ENCODE data around the gene AHRR. TPM values are rescaled to one million over a fixed set of nuclear protein-coding genes. Genes with fewer than 3 reads are reported as not detected.

AHRR gene
- total RNA-seq, 2 donors from 2014 or later, result 0.12 to 0.30 TPM

DNA sequence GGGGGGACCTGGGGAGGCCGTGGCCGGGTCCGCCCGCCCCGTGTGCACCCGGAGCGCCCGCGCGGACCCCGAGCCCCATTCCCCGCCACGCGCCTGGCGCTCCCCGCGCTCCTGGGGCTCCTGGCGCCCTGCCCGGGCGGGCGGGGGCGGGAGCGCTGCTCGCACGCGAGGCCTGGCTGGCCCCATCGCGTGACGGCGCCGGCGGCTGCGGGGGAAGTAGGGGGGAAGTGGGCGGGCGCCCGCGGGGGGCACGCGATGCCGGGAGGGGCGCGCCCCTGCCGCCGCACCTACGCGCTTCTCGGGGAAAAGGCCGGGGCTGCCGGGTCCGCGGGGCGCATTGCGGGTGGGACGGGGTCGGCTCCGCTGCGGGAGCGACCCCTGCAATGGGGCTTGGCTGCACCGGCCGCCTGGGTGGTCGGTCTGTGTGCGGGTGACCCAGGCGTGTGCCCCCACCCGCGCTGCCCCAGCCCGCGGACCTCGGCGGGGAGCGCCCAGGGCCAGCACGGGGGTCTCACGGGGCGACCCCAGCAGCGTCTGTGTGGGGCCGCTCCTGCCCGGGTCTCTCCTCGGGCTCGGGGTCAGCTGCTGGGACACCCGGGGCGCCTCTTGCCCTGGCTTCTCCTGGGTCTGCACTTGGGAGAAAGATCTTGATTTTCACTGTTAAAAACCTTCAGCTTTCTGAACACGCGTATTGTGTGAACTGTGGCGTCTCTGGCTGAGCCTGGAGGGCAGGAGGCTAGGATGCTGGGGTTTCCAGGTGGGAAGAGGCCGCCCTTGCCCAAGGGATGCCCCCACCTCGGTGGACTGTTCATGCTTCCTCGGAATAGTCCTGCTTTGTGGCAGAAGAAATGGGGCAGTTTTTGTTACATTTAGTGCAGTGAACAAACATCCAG is 52.4 kb downstream of the AHRR start:
- Histone ChIP-seq H3K27ac (no peak overlapping the region), H3K36me3 (no peaks in the 10 kb centered on the region)
- TF ChIP-seq, protein P1, sequence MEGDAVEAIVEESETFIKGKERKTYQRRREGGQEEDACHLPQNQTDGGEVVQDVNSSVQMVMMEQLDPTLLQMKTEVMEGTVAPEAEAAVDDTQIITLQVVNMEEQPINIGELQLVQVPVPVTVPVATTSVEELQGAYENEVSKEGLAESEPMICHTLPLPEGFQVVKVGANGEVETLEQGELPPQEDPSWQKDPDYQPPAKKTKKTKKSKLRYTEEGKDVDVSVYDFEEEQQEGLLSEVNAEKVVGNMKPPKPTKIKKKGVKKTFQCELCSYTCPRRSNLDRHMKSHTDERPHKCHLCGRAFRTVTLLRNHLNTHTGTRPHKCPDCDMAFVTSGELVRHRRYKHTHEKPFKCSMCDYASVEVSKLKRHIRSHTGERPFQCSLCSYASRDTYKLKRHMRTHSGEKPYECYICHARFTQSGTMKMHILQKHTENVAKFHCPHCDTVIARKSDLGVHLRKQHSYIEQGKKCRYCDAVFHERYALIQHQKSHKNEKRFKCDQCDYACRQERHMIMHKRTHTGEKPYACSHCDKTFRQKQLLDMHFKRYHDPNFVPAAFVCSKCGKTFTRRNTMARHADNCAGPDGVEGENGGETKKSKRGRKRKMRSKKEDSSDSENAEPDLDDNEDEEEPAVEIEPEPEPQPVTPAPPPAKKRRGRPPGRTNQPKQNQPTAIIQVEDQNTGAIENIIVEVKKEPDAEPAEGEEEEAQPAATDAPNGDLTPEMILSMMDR (IDR thresholded peaks at IDR 0.05), result no peak

DNA sequence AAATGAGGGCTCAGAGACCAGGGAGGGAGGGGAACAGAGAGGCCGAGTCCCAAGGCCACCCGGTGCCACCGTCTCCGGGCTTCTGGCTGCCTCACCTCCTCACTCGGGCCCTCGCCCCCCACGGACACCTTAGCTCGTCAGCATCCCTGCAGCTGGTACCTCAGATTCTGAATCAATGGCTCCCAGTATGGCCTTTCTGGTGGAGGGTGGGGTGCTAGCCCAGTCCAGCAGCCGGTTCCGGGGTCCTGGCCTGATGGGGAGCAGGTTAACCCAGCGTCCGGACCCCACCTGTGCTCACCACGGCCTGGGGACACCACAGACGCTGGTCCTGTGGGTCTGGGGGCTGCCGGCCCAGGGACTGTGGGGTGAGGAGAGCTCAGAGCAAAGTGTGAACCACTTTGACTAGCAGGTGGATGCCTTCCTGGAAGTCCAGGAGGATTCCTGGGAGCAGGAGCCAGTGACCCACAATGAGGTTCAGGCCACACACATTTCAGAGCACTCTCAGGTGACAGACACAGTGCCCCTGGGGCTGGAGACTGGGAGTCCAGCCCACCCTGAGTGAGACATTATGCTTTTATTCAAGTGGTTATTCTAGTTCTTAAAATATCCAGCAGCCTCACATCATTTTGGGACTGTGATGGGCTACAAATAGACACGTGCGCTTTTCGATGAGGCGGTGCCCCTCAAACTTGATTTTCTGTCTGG is 53.3 kb downstream of the AHRR start:
- peaks cover 0 to 3% of the 10 kb centered on the region in 2 donors for H3K27me3 ChIP-seq
- H3K9me3 ChIP-seq, result no peaks in the 10 kb centered on the region
- TF ChIP-seq, protein P1 (IDR thresholded peaks at IDR 0.05), result no peak
- H3K4me1 ChIP-seq, result peaks cover 0 to 14% of the 10 kb centered on the region in 2 donors
- peak; percentile 44 for DNase-seq (ENCODE audit: low spot score)
- no peaks in the 10 kb centered on the region for H3K36me3 ChIP-seq
- no peak overlapping the region for H3K4me3 ChIP-seq
- H3K27ac ChIP-seq, result no peak overlapping the region

More for the DNA sequence above, 52.4 kb downstream of the AHRR start:
- Histone ChIP-seq H3K27me3 (peaks cover 0 to 3% of the 10 kb centered on the region in 2 donors), H3K4me3 (peak overlapping the region in 1 of 2 donors; percentile 48), H3K9me3 (no peaks in the 10 kb centered on the region), H3K4me1 (peaks cover 0 to 14% of the 10 kb centered on the region in 2 donors)
- peak; percentile 46 for DNase-seq (ENCODE audit: low spot score)

DNA sequence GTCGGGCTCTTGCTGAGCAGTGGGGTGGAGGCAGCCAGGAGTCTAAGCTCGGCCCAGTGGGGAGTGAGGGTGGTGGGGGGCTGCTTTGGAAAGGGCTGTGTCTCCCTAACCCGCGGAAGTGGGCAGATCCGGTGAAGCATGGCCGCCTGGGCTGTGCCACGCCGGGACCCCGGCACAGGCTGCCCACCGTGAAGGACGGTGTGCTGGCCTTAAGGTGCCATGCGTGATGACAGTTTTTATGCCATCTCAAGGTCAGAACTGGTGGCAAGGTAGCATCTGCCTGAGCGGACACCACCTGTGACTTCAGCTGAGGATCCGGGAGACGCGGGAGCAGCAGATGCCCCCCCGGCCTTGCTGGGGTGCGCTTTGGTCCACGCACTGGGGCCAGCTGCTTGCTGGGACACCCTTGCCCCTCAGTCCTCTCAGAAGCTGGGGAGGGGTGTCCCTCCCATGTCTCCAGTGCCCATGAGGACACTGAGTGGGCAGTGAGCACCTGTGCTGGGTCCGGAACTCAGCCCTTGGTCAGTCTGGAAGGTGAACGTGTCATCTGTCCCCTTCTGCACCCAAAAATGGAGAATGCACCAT is 53.9 kb downstream of the AHRR start:
- Histone ChIP-seq H3K4me1 (peaks cover 0 to 14% of the 10 kb centered on the region in 2 donors), H3K27ac (no peak overlapping the region), H3K27me3 (peaks cover 0 to 3% of the 10 kb centered on the region in 2 donors), H3K36me3 (no peaks in the 10 kb centered on the region), H3K9me3 (no peaks in the 10 kb centered on the region), H3K4me3 (no peak overlapping the region)
- DNase-seq (ENCODE audit: low spot score), result peak; percentile 36
- TF ChIP-seq, protein P1 (IDR thresholded peaks at IDR 0.05), result no peak

DNA sequence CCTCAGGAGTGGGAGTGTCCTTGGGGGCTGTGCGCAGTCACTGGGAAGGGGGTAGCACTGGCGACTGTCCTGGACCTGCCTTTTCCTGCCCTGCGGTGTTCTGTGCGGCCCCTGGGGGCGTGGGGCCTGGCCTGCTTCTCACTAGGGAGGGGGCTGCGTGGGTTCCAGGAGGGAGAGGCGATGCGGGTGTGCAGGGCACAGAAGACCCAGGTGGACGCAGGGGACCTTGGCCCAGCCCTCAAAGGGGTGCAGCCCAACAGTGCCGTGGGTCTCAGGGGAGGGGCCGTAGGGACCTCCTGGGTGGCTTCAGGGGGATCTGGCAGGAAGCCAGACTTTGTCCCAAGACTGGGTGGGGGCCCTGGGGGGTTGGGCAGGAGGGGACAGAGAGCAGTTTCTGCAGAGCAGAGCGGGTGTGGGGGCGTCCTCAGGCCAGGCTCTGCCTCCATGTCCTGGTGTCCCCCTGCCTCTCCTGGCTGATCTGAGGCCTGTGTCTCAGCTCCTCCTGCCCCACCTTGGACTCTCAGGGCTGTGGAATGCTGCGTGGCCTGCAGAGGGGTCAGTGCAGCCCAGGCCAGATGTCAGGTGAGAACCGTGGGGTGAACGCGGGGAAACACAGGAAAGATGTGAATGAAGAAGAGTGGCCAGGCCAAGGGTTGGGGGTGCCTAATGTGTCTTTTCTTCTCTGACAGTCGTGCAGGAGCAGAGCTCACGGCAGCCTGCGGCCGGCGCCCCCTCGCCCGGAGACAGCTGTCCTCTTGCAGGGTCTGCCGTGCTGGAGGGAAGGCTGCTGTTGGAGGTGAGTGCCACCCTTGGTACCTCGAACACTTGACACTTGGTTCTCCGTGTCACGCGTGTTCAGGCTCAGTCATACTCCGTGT is 54.6 kb downstream of the AHRR start:
- DNase-seq (ENCODE audit: low spot score), result peak; percentile 40
- Histone ChIP-seq H3K4me1 (peaks cover 0 to 14% of the 10 kb centered on the region in 2 donors), H3K27ac (no peak overlapping the region), H3K4me3 (no peak overlapping the region), H3K27me3 (peaks cover 0 to 3% of the 10 kb centered on the region in 2 donors), H3K36me3 (no peaks in the 10 kb centered on the region), H3K9me3 (no peaks in the 10 kb centered on the region)
- TF ChIP-seq, protein P1 (IDR thresholded peaks at IDR 0.05), result no peak

DNA sequence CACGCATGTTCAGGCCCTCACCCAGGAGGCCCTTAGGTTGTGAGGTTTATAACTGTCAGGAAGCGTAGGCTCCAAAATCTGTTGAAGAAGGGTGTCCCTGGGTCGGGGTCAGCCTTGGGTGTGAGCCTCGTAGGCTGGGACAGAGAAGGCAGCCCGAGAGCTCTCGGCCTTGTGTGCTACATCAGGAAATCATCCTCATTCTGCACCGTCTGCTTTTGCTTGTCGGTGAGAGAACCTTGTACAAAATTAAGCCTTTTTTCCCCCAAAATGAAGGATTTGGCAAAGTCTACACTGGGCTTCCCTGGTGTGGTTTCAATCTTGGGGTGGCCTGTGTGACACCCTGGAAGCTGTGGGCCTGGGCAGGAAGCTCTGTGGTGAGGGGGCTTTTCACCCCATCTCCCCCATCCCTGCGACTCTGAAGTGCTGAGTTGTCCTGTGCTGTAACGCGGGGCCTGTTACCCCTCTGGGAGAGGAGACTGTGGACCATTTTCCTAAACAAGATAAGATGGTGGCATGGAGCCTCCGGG is 55.3 kb downstream of the AHRR start:
- Histone ChIP-seq H3K36me3 (no peaks in the 10 kb centered on the region), H3K4me1 (peaks cover 0 to 14% of the 10 kb centered on the region in 2 donors), H3K4me3 (no peak overlapping the region), H3K27ac (no peak overlapping the region), H3K27me3 (peaks cover 0 to 3% of the 10 kb centered on the region in 2 donors), H3K9me3 (peaks cover 0 to 1% of the 10 kb centered on the region in 2 donors)
- DNase-seq (ENCODE audit: low spot score), result peak; percentile 51
- TF ChIP-seq, protein P1 (IDR thresholded peaks at IDR 0.05), result no peak
